HEK293T (cell line): ENCODE results near the gene SLC17A9.

Experiments used
- FOXK2 ChIP-seq: fragments of 450-650 bp; IDR thresholded peaks from 2 replicates; pipeline ENCODE4 v1.6.1; 2016; ENCODE audit warnings: mild to moderate bottlenecking
- TF ChIP-seq, protein P1 (sequence below): fragments of 450-650 bp; IDR thresholded peaks from 2 replicates; pipeline ENCODE4 v1.6.1; 2016

DNA sequence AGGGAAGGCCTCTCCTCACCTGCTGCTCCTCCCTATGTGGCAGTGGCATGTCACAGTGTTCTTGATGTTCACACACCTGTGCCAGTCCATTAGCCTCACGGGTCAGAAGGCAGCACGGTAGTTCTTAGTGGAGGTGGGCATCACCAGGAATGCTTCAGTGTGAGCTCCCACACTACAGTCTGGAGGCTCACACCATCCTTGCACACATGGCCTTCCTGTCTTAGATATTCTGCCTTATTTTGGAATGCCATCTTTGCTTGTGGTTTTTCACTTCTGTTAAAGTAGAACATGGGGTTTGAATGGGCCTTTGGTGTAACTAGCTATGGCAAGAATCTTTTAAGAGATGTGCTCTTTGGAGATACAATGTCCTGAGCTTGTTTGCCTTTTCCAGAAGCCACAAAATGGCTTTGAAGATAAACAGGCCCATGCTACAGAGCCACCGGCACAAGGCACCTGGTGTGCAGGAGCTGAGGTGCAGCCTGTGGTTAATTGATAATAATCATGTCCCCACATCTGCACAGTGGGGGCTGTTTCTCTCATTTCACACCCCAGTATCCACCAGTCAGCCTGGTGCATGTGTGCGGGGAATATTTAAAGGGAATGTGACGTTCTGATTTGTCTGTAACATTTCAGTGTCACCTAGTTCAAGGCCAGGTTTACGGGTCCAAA is 3.2 kb upstream of the SLC17A9 start:
- no peak for TF ChIP-seq FOXK2
- TF ChIP-seq, protein P1, sequence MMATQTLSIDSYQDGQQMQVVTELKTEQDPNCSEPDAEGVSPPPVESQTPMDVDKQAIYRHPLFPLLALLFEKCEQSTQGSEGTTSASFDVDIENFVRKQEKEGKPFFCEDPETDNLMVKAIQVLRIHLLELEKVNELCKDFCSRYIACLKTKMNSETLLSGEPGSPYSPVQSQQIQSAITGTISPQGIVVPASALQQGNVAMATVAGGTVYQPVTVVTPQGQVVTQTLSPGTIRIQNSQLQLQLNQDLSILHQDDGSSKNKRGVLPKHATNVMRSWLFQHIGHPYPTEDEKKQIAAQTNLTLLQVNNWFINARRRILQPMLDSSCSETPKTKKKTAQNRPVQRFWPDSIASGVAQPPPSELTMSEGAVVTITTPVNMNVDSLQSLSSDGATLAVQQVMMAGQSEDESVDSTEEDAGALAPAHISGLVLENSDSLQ = no peak
